ACC112 (cell line): ENCODE data around the gene TMEM212.

Experiments
- H2AFZ ChIP-seq: fragments of 200-600 bp; sonication (generic); one replicate; pipeline ENCODE4 v1.6.0; 2017; ENCODE audit warnings: antibody characterized with exemption, low read length; ENCODE audit not compliant: unreplicated experiment
- H3K27ac ChIP-seq: fragments of 200-600 bp; sonication (generic); 2 replicates; pipeline ENCODE4 v1.5.1; 2014; ENCODE audit warnings: low read depth, mild to moderate bottlenecking, antibody characterized with exemption, low read length, moderate library complexity
- H3K27me3 ChIP-seq: fragments of 200-600 bp; sonication (generic); 2 replicates; pipeline ENCODE4 v1.6.1; 2014; ENCODE audit warnings: mild to moderate bottlenecking, antibody characterized with exemption, low read length, moderate library complexity, mixed read lengths; ENCODE audit not compliant: insufficient read depth
- H3K36me3 ChIP-seq: fragments of 200-600 bp; sonication (generic); 2 replicates; pipeline ENCODE4 v1.6.1; 2016; ENCODE audit warnings: mild to moderate bottlenecking, antibody characterized with exemption, low read length, moderate library complexity, mixed read lengths; ENCODE audit not compliant: insufficient read depth
- H3K4me1 ChIP-seq: fragments of 200-600 bp; sonication (generic); one replicate; pipeline ENCODE4 v1.6.1; 2016; ENCODE audit warnings: low read length, mixed read lengths; ENCODE audit not compliant: insufficient read depth, unreplicated experiment, control insufficient read depth
- H3K4me3 ChIP-seq: fragments of 200-600 bp; sonication (generic); 2 replicates; pipeline ENCODE4 v1.5.1; 2014; ENCODE audit warnings: mild to moderate bottlenecking, low read depth, low read length
- H3K79me2 ChIP-seq: fragments of 200-600 bp; sonication (generic); one replicate; pipeline ENCODE4 v1.6.0; 2016; ENCODE audit warnings: low read length; ENCODE audit not compliant: control insufficient read depth, unreplicated experiment, insufficient read depth

The TMEM212 gene

GRCh38 chr3:171907761-171908160, 64.6 kb downstream of the TMEM212 start:
- no peak overlapping the region for H3K4me3 ChIP-seq
- H3K79me2 ChIP-seq: no peaks in the 10 kb centered on the region
- H3K4me1 ChIP-seq: no peaks in the 10 kb centered on the region

GRCh38 chr3:171908731-171909130, 65.6 kb downstream of the TMEM212 start:
- Histone ChIP-seq H3K27ac (no peak overlapping the region), H3K4me1 (no peaks in the 10 kb centered on the region), H3K27me3 (no peaks in the 10 kb centered on the region), H3K36me3 (no peaks in the 10 kb centered on the region), H3K79me2 (no peaks in the 10 kb centered on the region), H3K4me3 (no peak overlapping the region), H2AFZ (no peak overlapping the region)

More at GRCh38 chr3:171907761-171908160, 64.6 kb downstream of the TMEM212 start:
- Histone ChIP-seq H3K36me3 (no peaks in the 10 kb centered on the region), H2AFZ (no peak overlapping the region), H3K27me3 (no peaks in the 10 kb centered on the region), H3K27ac (no peak overlapping the region)
